Tibial nerve (tissue), 4 donors: ENCODE measurements around the gene RPA3. TPM values are rescaled to one million over a fixed set of nuclear protein-coding genes. Genes with fewer than 3 reads are reported as not detected.
A peak's percentile ranks its signal among the peaks of the same experiment; 100 is the strongest.

Source experiments
- DNase-seq, 2 donors: peaks; one replicate each; pipeline ENCODE4 v3.0.0-alpha.2; 2019; ENCODE audit warnings: low spot score in 2 of 2
- H3K27ac ChIP-seq, 4 donors: fragments of 200-600 bp; sonication (generic) in 3 of 4; one replicate each; pipeline ENCODE4 v1.5.1; 2017 to 2019; ENCODE audit warnings: mild to moderate bottlenecking in 1 of 4
- H3K27me3 ChIP-seq, 2 donors: fragments of 200-600 bp; sonication (generic) in 1 of 2; one replicate each; pipeline versions ENCODE4 v1.5.1 to v1.6.0; 2017 to 2019
- H3K36me3 ChIP-seq, 3 donors: fragments of 200-600 bp; sonication (generic); one replicate each; pipeline ENCODE4 v1.5.1; 2018 to 2019
- H3K4me1 ChIP-seq, 4 donors: fragments of 200-600 bp; sonication (generic) in 3 of 4; one replicate each; pipeline ENCODE4 v1.5.1; 2017 to 2019
- H3K4me3 ChIP-seq, 4 donors: fragments of 200-600 bp; sonication (generic) in 3 of 4; one replicate each; pipeline ENCODE4 v1.5.1; 2017 to 2019; ENCODE audit warnings: mild to moderate bottlenecking in 1 of 4, moderate library complexity in 1 of 4
- H3K9me3 ChIP-seq, 4 donors: fragments of 200-600 bp; sonication (generic) in 3 of 4; one replicate each; pipeline ENCODE4 v1.5.1; 2017 to 2019
- EP300 ChIP-seq, 2 donors: sonication (generic); formaldehyde crosslinking; IDR thresholded peaks; one replicate each; pipeline ENCODE4 v1.6.1; 2017; ENCODE audit warnings: antibody characterized with exemption in 2 of 2, mild to moderate bottlenecking in 1 of 2
- POLR2A ChIP-seq, 2 donors: fragments of 450-650 bp; IDR thresholded peaks; one replicate each; pipeline ENCODE4 v1.6.1; 2017; ENCODE audit warnings: antibody characterized with exemption in 2 of 2, mild to moderate bottlenecking in 2 of 2, moderate library complexity in 2 of 2
- WGBS, 2 donors: methylation state at CpG; one replicate each; pipeline ENCODE4 v1.1.5; 2018; 5-methylcytosine and 5-hydroxymethylcytosine counted together
- total RNA-seq, 4 donors: library from RNA; depleted of rRNA; stranded (reverse); fragments of >200 nt; gene quantifications; one replicate each; pipeline ENCODE4 v1.1.0, GENCODE V29; 2016
- TF ChIP-seq, protein P1 (sequence below), 5 experiments: fragments of 200-600 bp in 3 of 5; fragments of 450-650 bp in 2 of 5; sonication (generic) in 3 of 5; IDR thresholded peaks; one replicate each; pipeline ENCODE4 v1.5.1; 2016 to 2019; ENCODE audit warnings: antibody characterized with exemption in 5 of 5, mild to moderate bottlenecking in 3 of 5, moderate library complexity in 2 of 5

The RPA3 gene
- total RNA-seq, 4 donors from 2014 or later, result 14.4 to 21.9 (median 19.2) TPM

DNA sequence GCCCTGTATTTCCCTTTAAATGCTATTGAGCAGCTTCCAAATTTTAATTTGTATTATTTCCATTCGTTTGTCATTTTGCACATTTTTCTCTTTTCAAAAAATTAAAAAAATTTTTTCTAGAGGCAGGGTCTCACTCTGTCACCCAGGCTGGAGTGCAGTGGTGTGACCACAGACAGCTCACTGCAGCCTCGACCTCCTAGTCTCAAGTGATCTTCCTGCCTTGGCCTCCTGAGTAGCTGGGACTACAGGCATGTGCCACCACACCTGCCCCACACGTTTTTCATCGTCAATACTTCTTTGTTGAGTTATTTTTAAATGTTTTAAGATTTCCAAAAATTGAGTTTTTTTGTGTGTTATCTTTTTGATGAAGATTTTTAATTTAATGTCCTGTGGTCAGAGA lies 4.7 kb downstream of the RPA3 start:
- Histone ChIP-seq H3K4me1 (peaks cover 0 to 11% (median under 1%) of the 10 kb centered on the region in 4 donors), H3K27ac (no peak overlapping the region), H3K4me3 (no peak overlapping the region), H3K36me3 (no peaks in the 10 kb centered on the region), H3K9me3 (no peaks in the 10 kb centered on the region), H3K27me3 (no peaks in the 10 kb centered on the region)
- no peak for DNase-seq
- TF ChIP-seq POLR2A (IDR thresholded peaks at IDR 0.05) (no peak), EP300 (IDR thresholded peaks at IDR 0.05) (no peak)
- TF ChIP-seq, protein P1, sequence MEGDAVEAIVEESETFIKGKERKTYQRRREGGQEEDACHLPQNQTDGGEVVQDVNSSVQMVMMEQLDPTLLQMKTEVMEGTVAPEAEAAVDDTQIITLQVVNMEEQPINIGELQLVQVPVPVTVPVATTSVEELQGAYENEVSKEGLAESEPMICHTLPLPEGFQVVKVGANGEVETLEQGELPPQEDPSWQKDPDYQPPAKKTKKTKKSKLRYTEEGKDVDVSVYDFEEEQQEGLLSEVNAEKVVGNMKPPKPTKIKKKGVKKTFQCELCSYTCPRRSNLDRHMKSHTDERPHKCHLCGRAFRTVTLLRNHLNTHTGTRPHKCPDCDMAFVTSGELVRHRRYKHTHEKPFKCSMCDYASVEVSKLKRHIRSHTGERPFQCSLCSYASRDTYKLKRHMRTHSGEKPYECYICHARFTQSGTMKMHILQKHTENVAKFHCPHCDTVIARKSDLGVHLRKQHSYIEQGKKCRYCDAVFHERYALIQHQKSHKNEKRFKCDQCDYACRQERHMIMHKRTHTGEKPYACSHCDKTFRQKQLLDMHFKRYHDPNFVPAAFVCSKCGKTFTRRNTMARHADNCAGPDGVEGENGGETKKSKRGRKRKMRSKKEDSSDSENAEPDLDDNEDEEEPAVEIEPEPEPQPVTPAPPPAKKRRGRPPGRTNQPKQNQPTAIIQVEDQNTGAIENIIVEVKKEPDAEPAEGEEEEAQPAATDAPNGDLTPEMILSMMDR (IDR thresholded peaks at IDR 0.05), result no peak
- 75 to 80% methylated on average over 4 of the region's 4 CpGs for WGBS, 2 donors

DNA sequence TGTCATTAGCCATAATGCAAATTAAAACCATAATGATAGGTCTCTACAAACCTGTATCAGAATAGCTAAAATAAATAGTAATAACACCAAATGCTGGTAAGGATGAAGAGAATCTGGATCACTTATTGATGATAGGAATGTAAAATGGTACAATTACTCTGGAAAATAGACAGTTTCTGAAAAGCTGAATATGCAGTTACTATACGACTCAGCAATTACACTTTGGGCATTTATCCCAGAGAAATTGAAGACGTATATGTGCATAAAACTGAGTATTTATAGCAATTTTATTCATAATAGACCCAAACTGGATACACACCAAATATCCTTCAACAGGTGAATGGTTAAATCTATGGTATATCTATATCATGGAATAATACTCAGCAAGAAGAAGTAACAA lies 7.9 kb downstream of the RPA3 start:
- TF ChIP-seq EP300 (IDR thresholded peaks at IDR 0.05) (no peak), POLR2A (IDR thresholded peaks at IDR 0.05) (no peak)
- TF ChIP-seq, protein P1 (IDR thresholded peaks at IDR 0.05), result no peak
- H3K27ac ChIP-seq, result no peak overlapping the region
- H3K36me3 ChIP-seq, result no peaks in the 10 kb centered on the region
- no peaks in the 10 kb centered on the region for H3K9me3 ChIP-seq
- WGBS, 2 donors, result 79 to 81% methylated on average over 2 of the region's 2 CpGs
- no peak for DNase-seq
- no peak overlapping the region for H3K4me3 ChIP-seq
- no peaks in the 10 kb centered on the region for H3K27me3 ChIP-seq
- H3K4me1 ChIP-seq, result peaks cover 0 to 25% (median 2%) of the 10 kb centered on the region in 4 donors

DNA sequence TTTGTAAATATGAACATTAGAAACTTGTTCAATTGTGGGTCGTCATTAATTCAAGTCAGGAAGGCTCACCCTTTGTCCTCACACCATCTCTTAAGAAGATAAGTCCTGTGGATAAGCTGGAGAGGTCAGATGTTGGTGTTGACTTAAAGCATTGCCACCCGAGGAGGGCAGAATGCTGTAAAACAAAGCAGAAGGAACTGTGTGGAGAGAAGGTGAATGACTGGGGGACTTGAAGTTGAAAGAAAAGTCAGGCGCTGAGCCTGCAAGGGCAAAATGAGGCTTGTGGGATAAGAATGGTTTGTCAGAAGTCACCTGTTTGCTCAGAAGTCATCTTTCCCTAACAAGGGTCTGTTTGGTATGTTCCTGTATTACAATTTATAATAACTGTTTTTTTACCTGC lies 9.1 kb downstream of the RPA3 start:
- Histone ChIP-seq H3K4me1 (peaks cover 0 to 33% (median 2%) of the 10 kb centered on the region in 4 donors), H3K4me3 (no peak overlapping the region), H3K27me3 (no peaks in the 10 kb centered on the region), H3K36me3 (no peaks in the 10 kb centered on the region), H3K9me3 (no peaks in the 10 kb centered on the region), H3K27ac (no peak overlapping the region)
- DNase-seq, result no peak
- 53 to 63% methylated on average over 3 of the region's 3 CpGs for WGBS, 2 donors
- TF ChIP-seq POLR2A (IDR thresholded peaks at IDR 0.05) (no peak), EP300 (IDR thresholded peaks at IDR 0.05) (no peak)
- TF ChIP-seq, protein P1 (IDR thresholded peaks at IDR 0.05), result no peak

DNA sequence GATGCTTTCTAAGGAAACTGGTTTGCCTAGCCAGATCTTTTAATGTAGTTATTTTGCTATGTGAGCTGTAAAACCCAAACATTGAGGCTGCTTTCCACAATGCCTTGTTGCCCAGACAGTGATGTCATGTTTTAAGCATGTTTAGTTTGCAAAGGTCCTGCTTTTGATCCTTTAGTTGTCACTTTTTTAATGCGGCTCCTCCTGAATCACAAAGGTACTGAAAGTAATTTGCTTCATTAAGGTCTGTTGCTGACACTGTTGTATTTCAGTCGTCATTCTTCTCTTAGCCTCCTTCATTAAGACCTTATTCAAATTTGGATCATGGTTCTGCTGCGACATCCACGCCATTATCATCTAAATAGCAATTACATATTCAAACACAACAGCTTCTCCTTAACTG lies 10.6 kb downstream of the RPA3 start:
- TF ChIP-seq EP300 (IDR thresholded peaks at IDR 0.05) (no peak), POLR2A (IDR thresholded peaks at IDR 0.05) (no peak)
- TF ChIP-seq, protein P1 (IDR thresholded peaks at IDR 0.05), result no peak
- no peak for DNase-seq
- H3K36me3 ChIP-seq, result no peaks in the 10 kb centered on the region
- no peaks in the 10 kb centered on the region for H3K9me3 ChIP-seq
- 57 to 66% methylated on average over 4 of the region's 4 CpGs for WGBS, 2 donors
- peaks cover 0 to 33% (median 2%) of the 10 kb centered on the region in 4 donors for H3K4me1 ChIP-seq
- H3K4me3 ChIP-seq, result no peak overlapping the region
- H3K27me3 ChIP-seq, result no peaks in the 10 kb centered on the region
- peak overlapping the region in 2 of 4 donors; percentile 4 to 33 for H3K27ac ChIP-seq

DNA sequence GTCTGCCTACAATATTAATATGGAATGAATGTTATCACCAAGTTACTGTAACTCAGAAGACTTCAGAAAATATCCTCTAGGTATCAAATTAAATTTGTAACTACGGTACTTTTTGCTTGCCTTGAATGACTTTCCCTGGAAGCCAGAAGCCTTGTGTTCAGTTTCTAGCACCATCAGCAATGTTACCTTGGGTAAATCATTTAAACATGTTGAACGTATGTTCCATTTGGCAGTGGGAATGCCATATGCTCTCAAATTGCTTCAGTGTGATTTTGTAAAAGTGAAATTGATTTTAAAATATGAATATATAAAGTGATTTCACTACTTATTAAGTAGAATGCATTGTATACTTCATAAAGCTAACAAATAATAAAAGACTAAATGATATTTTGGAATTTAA lies 11.2 kb downstream of the RPA3 start:
- DNase-seq, result no peak
- Histone ChIP-seq H3K36me3 (no peaks in the 10 kb centered on the region), H3K27me3 (no peaks in the 10 kb centered on the region), H3K9me3 (no peaks in the 10 kb centered on the region), H3K4me1 (peaks cover 0 to 33% (median 2%) of the 10 kb centered on the region in 4 donors), H3K4me3 (no peak overlapping the region), H3K27ac (no peak overlapping the region)
- 79 to 82% methylated on average over 2 of the region's 2 CpGs for WGBS, 2 donors
- TF ChIP-seq POLR2A (IDR thresholded peaks at IDR 0.05), result no peak
- no peak for TF ChIP-seq EP300 (IDR thresholded peaks at IDR 0.05)
- TF ChIP-seq, protein P1 (IDR thresholded peaks at IDR 0.05), result no peak
